Fibroblast of lung (primary cell): ENCODE results near the gene NEK1.

Experiments
- EZH2 ChIP-seq: IDR thresholded peaks from 2 replicates; pipeline ENCODE4 v1.5.1; 2012; ENCODE audit warnings: low read length, control low read depth, mild to moderate bottlenecking; ENCODE audit errors: missing control alignments
- TF ChIP-seq, protein P1 (sequence below), 2 donors: IDR thresholded peaks in 1 of 2; conservative IDR thresholded peaks in 1 of 2; 1 replicate in 1 of 2; 2 replicates in 1 of 2; pipeline ENCODE4 v1.5.1; 2011 to 2012; ENCODE audit warnings: low read length in 2 of 2, control low read depth in 1 of 2, inconsistent platforms in 1 of 2, low read depth in 1 of 2, mild to moderate bottlenecking in 1 of 2

DNA sequence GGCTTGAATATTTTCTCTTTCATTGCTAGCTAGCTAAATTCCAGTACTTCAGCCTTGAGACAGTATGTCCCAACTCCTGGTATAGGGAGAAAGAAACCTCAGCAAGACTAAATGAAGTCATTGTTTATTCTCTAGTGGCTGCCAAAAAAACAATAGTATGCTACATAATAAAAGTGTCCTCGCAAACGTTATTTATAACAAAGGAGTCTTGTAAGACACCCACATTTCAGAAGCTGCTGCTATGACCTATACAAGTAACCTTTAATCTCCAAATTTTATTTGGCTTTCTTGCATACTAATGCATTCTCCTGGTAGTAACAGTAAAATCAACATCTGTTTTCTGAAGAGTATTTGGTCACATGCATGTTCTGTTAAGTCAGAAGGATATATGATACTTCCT is 28.8 kb downstream of the NEK1 start:
- TF ChIP-seq, protein P1, sequence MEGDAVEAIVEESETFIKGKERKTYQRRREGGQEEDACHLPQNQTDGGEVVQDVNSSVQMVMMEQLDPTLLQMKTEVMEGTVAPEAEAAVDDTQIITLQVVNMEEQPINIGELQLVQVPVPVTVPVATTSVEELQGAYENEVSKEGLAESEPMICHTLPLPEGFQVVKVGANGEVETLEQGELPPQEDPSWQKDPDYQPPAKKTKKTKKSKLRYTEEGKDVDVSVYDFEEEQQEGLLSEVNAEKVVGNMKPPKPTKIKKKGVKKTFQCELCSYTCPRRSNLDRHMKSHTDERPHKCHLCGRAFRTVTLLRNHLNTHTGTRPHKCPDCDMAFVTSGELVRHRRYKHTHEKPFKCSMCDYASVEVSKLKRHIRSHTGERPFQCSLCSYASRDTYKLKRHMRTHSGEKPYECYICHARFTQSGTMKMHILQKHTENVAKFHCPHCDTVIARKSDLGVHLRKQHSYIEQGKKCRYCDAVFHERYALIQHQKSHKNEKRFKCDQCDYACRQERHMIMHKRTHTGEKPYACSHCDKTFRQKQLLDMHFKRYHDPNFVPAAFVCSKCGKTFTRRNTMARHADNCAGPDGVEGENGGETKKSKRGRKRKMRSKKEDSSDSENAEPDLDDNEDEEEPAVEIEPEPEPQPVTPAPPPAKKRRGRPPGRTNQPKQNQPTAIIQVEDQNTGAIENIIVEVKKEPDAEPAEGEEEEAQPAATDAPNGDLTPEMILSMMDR (conservative IDR thresholded peaks at IDR 0.05 in 1 of 2, IDR thresholded peaks at IDR 0.05 in 1 of 2; ENCODE audit: low read depth in 1 of 2, low read length in 2 of 2), result no peak
- TF ChIP-seq EZH2, result no peak
